SU-DHL-6 (cell line): ENCODE measurements around the gene ASXL1.
"Not testable (repeated sequence)": the region's sequence is repeated elsewhere in the genome, so short reads cannot be mapped to it uniquely, and the experiment has no call there.

Experiments used
- H2AFZ ChIP-seq: fragments of 200-600 bp; sonication (generic); 2 replicates; pipeline ENCODE4 v1.6.1; 2014; ENCODE audit warnings: low read depth, mild to moderate bottlenecking, moderate library complexity, mixed read lengths, antibody characterized with exemption, low read length; ENCODE audit not compliant: severe bottlenecking
- H3F3A ChIP-seq: fragments of 200-600 bp; shearing (Covaris generic); 2 replicates; pipeline ENCODE4 v1.6.0; 2016; ENCODE audit warnings: antibody characterized with exemption, mild to moderate bottlenecking; ENCODE audit not compliant: insufficient read depth
- H3K27ac ChIP-seq: fragments of 200-600 bp; sonication (generic); 2 replicates; pipeline ENCODE4 v1.5.1; 2016; ENCODE audit warnings: low read depth, mild to moderate bottlenecking, low read length, moderate library complexity, mixed read lengths
- H3K27me3 ChIP-seq: fragments of 200-600 bp; sonication (generic), shearing (Covaris generic); 2 replicates; pipeline ENCODE4 v1.6.0; 2014; ENCODE audit warnings: mild to moderate bottlenecking, low read length
- H3K36me3 ChIP-seq: fragments of 200-600 bp; sonication (generic); 2 replicates; pipeline ENCODE4 v1.6.1; 2014; ENCODE audit warnings: mild to moderate bottlenecking, low read length, mixed read lengths
- H3K4me2 ChIP-seq: fragments of 300-600, 200-600 bp; shearing (Covaris generic), sonication (generic); 2 replicates; pipeline ENCODE4 v1.6.0; 2014; ENCODE audit warnings: low read length, low read depth, mild to moderate bottlenecking; ENCODE audit not compliant: poor library complexity, severe bottlenecking
- H3K4me3 ChIP-seq: fragments of 200-600 bp; sonication (generic); 2 replicates; pipeline ENCODE4 v1.5.1; 2014; ENCODE audit warnings: antibody characterized with exemption, low read length, mild to moderate bottlenecking, mixed read lengths; ENCODE audit not compliant: insufficient read depth, poor library complexity, severe bottlenecking
- H3K79me2 ChIP-seq: fragments of 200-600 bp; sonication (generic); 2 replicates; pipeline ENCODE4 v1.6.1; 2014; ENCODE audit warnings: mild to moderate bottlenecking, low read length, moderate library complexity; ENCODE audit not compliant: insufficient read depth
- H3K9ac ChIP-seq: fragments of 200-600 bp; sonication (generic); 2 replicates; pipeline ENCODE4 v1.7.0; 2014; ENCODE audit warnings: mild to moderate bottlenecking, low read length
- H3K9me2 ChIP-seq: fragments of 200-600 bp; sonication (generic); replicated peaks from 2 replicates; pipeline ENCODE4 v1.6.1; 2014; ENCODE audit warnings: low read length; ENCODE audit not compliant: insufficient read depth
- H3K9me3 ChIP-seq: fragments of 200-600 bp; sonication (generic); 2 replicates; pipeline ENCODE4 v1.6.1; 2014; ENCODE audit warnings: low read length, mixed read lengths; ENCODE audit not compliant: insufficient read depth
- H4K20me1 ChIP-seq: fragments of 200-600 bp; sonication (generic); 2 replicates; pipeline ENCODE4 v1.6.1; 2014; ENCODE audit warnings: low read depth, mild to moderate bottlenecking, antibody characterized with exemption, low read length, moderate library complexity, mixed read lengths
- EZH2phosphoT487 ChIP-seq: fragments of 200-600 bp; sonication (generic), shearing (Covaris generic); conservative IDR thresholded peaks from 2 replicates; pipeline ENCODE4 v1.6.1; 2018; ENCODE audit warnings: mild to moderate bottlenecking, antibody characterized with exemption, low read length, moderate library complexity, mixed read lengths
- TF ChIP-seq, protein P1 (sequence below): fragments of 200-600 bp; sonication (generic); IDR thresholded peaks from one replicate; pipeline ENCODE4 v1.5.1; 2017; ENCODE audit warnings: antibody characterized with exemption, mild to moderate bottlenecking, low read length, moderate library complexity; ENCODE audit not compliant: insufficient read depth, poor library complexity, severe bottlenecking

The ASXL1 gene

DNA sequence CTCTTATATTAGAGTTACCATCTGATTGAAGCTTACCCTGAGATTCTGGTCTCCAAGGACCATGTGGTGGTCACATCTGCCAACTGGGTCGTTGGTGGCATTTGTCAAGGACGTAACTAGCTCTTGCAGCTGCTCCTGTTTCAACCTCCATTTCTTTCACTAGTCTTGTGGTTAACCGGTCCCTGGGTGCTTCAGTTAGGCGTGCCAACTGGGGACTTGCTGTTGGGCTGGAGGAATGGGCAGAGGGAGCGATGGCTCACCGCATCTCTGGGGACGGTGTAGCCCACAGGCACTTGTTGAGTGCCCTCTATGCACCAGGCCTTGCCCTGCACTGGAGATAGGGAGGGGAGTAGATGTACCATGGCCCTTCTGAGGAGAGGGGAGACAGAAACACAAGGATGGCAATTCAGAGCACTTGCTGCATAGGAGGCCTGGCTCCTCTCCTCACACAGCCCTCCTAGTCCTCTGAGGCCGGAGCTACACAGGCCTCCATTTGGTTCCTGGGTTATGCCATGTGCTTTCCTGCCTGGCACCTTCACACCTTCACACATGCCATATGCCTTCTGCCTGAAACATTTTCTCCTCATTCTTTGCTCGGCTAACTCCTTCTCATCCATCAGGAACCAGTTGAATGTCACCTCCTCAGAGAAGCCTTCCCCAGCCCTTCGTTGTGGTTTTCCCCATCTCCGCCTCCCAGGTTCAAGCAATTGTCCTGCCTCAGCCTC is 20.0 kb upstream of the ASXL1 start:
- Histone ChIP-seq H3K4me2 (no peak overlapping the region), H3K27me3 (no peaks in the 10 kb centered on the region), H4K20me1 (no peaks in the 10 kb centered on the region), H3K9me3 (no peaks in the 10 kb centered on the region), H3K4me3 (no peak overlapping the region), H3K9ac (no peak overlapping the region), H3K36me3 (peaks cover under 1% of the 10 kb centered on the region; the same call in 1 of the 2 replicates), H3K27ac (no peak overlapping the region), H2AFZ (no peak overlapping the region), H3K9me2 (no peaks in the 10 kb centered on the region), H3F3A (no peaks in the 10 kb centered on the region), H3K79me2 (no peaks in the 10 kb centered on the region)
- TF ChIP-seq, protein P1, sequence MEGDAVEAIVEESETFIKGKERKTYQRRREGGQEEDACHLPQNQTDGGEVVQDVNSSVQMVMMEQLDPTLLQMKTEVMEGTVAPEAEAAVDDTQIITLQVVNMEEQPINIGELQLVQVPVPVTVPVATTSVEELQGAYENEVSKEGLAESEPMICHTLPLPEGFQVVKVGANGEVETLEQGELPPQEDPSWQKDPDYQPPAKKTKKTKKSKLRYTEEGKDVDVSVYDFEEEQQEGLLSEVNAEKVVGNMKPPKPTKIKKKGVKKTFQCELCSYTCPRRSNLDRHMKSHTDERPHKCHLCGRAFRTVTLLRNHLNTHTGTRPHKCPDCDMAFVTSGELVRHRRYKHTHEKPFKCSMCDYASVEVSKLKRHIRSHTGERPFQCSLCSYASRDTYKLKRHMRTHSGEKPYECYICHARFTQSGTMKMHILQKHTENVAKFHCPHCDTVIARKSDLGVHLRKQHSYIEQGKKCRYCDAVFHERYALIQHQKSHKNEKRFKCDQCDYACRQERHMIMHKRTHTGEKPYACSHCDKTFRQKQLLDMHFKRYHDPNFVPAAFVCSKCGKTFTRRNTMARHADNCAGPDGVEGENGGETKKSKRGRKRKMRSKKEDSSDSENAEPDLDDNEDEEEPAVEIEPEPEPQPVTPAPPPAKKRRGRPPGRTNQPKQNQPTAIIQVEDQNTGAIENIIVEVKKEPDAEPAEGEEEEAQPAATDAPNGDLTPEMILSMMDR = no peak
- TF ChIP-seq EZH2phosphoT487 = no peak

DNA sequence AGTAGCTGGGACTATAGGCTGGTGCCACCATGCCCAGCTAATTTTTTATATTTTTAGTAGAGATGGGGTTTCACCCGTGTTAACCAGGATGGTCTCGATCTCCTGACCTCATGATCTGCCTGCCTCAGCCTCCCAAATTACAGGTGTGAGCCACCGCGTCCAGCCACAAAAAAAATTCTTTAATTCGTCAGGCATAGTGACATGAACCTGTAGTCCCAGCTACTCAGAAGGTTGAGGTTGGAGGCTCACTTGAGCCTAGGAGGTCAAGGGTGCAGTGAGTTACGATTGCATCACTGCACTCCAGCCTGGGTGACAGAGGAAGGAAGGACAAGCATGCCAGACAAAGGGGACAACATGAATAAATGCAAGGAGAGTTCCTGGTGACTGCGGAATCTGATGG is 19.5 kb upstream of the ASXL1 start:
- no peak overlapping the region for H2AFZ ChIP-seq
- H3K36me3 ChIP-seq = no peaks in the 10 kb centered on the region
- H3K9me2 ChIP-seq = no peaks in the 10 kb centered on the region
- H4K20me1 ChIP-seq = no peaks in the 10 kb centered on the region
- no peaks in the 10 kb centered on the region for H3K9me3 ChIP-seq
- H3K27ac ChIP-seq = no peak overlapping the region
- no peaks in the 10 kb centered on the region for H3F3A ChIP-seq
- H3K27me3 ChIP-seq = no peaks in the 10 kb centered on the region
- TF ChIP-seq EZH2phosphoT487 = no peak
- TF ChIP-seq, protein P1 = no peak
- no peak overlapping the region for H3K9ac ChIP-seq
- H3K79me2 ChIP-seq = no peaks in the 10 kb centered on the region
- no peak overlapping the region for H3K4me3 ChIP-seq
- H3K4me2 ChIP-seq = no peak overlapping the region

DNA sequence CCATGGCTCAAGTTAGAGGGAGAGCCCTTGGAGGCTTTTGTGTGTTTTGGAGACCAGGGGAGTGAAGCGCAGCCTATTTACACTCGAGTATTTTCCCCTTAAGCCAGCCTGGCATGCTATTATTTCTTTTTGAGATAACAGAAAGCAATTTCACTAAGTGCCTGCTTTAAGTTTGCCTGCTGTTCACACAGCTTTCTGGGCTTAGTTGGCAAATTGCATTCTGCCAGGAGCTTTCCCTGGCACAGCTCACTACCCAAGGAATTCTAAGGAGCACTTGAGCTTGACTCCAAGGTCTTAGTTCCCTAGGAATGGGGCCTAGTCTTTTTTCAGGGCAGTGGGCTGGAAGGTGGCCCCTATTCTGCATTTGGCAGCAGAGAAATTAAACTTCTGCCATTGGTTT is 19.0 kb upstream of the ASXL1 start:
- H3K9ac ChIP-seq = no peak overlapping the region
- no peak overlapping the region for H3K27ac ChIP-seq

DNA sequence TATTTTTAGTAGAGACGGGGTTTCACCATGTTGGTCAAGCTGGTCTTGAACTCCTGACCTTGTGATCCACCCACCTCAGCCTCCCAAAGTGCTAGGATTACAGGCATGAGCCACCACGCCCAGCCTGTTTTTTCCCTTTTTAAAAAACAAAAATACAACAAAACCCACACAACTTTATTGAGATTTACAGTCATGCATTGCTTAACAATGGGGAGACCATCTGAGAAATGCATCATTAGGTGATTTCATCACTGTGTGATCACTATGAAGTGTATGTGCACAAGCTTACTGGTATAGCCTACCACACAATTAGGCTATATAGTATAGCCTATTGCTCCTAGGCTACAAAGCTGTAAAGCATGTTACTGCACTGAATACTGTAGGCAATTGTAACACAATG is 17.1 kb upstream of the ASXL1 start:
- not testable (repeated sequence) for H3K9ac ChIP-seq, H3K4me3 ChIP-seq, H3K27ac ChIP-seq

More for the DNA sequence above, 19.0 kb upstream of the ASXL1 start:
- TF ChIP-seq, protein P1 = no peak
- TF ChIP-seq EZH2phosphoT487 = no peak
- no peaks in the 10 kb centered on the region for H3F3A ChIP-seq
- no peaks in the 10 kb centered on the region for H3K27me3 ChIP-seq
- H3K9me3 ChIP-seq = no peaks in the 10 kb centered on the region
- H3K79me2 ChIP-seq = no peaks in the 10 kb centered on the region
- no peak overlapping the region for H2AFZ ChIP-seq
- no peaks in the 10 kb centered on the region for H3K36me3 ChIP-seq
- H3K9me2 ChIP-seq = no peaks in the 10 kb centered on the region
- no peak overlapping the region for H3K4me3 ChIP-seq
- no peaks in the 10 kb centered on the region for H4K20me1 ChIP-seq
- H3K4me2 ChIP-seq = no peak overlapping the region

More for the DNA sequence above, 17.1 kb upstream of the ASXL1 start:
- not testable (repeated sequence) for H3K4me2 ChIP-seq, H2AFZ ChIP-seq, H3K9me3 ChIP-seq, H4K20me1 ChIP-seq, H3K9me2 ChIP-seq, H3K79me2 ChIP-seq, H3K36me3 ChIP-seq, H3K27me3 ChIP-seq, H3F3A ChIP-seq
